ENCODE measurements around the gene MUC2.

GRCh38 chr11:1041471-1041870 lies 33.2 kb upstream of the MUC2 start:
- TF ChIP-seq CTCF (conservative IDR thresholded peaks at IDR 0.05) = no peak
- no peak for TF ChIP-seq EZH2 (IDR thresholded peaks at IDR 0.05; ENCODE audit: low read depth)

Data from PC-9 (cell line).